D341Med (cell line): Measurements from ENCODE around the gene BAHCC1.

Experiments
- DNase-seq: peaks from one replicate; pipeline ENCODE4 v3.0.0; 2012; ENCODE audit warnings: low spot score

The BAHCC1 gene

DNA sequence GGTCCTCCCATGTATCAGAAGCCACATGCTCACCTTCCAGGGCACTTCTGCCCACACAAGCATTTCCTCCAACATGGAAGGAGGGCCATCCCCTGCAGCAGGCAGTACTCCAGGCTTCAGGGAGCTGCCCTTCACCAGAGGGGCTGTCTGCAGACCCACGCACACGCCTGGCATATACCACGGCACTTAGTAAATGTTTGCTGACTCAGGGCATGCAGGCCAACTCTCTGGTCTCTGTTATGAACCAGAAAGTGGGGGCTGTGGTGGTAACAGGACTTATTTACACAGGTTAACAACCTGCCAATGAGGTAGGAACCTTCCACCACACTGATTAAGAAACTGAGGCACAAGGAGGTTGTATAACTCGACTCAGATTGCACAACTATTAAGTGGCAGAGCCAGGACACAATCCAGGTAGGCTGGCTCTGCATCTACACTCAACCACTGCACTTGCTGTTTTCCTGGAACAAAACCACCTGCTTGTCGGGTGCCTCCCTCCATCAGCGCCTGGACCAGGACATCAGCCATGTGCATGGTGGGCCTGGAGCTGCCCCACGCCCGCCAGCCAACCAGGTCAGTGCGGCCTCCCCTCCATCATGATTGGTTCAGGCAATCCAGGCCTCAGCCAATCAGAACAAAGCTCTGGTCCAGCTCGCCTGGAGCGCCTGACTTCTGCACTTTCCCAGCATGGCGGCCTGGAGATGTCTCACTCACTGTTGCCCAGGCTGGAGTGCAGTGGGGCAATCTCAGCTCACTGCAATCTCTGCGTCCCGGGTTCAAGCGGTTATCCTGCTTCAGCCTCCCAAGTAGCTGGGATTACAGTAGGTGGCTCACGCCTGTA lies 98.2 kb downstream of the BAHCC1 start:
- DNase-seq = no peak

GRCh38 chr17:81494626-81495377 lies 99.5 kb downstream of the BAHCC1 start:
- no peak for DNase-seq

DNA sequence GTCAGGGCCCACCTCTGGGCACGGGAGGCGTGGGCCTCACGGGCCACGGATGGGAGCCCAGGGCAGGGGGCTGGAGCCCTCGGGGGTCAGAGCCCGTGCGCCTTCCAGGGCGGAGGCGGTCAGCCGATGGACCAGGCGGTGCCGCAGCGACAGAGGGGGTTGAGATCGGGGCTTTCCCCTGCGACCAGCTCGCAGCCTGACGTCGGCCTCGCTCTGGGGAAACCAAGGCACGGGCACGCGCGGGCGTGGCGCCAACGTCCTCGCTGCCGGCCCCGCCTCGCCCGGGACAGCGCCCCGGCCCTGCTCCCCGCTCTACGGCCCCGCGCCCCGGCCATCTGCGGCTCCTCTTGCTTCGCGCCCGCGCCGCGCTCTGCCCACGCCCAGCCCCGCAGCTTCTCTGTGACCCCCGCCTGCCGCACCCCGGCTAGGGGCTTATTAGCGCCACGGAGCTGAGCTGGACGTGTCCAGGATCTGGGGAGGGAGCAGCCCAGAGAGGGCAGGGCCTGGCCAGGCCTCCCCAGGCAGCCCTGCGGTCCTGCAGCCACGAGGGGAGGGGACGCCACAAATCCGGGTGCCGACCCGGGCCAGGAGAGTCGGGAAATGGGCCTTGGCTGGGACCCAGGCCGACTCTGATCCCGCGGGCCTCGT lies 103.8 kb downstream of the BAHCC1 start:
- DNase-seq = no peak

DNA sequence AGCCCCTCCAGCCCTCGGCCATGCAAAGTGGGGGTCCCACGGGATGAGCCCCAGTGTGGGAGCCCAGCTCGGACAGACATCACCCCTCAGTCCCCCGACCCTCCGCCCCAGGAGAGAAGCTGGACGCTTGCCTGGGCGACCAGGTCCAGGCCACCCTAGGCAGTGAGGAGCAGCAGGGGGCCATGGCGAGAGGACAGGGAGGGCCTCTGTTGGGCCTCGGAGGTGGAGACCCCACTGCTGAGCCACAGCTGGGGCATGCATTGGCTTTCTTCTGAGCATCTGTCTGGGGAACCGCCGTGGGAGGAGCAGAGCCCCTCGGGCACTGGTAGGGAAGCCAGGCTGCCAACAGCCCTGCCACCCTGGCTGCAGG lies 104.3 kb downstream of the BAHCC1 start:
- no peak for DNase-seq

GRCh38 chr17:81500047-81500446 lies 104.8 kb downstream of the BAHCC1 start:
- DNase-seq = no peak

- no peak for DNase-seq
These were observed 107.3 kb downstream of the BAHCC1 start for GRCh38 chr17:81502471-81503017.

DNA sequence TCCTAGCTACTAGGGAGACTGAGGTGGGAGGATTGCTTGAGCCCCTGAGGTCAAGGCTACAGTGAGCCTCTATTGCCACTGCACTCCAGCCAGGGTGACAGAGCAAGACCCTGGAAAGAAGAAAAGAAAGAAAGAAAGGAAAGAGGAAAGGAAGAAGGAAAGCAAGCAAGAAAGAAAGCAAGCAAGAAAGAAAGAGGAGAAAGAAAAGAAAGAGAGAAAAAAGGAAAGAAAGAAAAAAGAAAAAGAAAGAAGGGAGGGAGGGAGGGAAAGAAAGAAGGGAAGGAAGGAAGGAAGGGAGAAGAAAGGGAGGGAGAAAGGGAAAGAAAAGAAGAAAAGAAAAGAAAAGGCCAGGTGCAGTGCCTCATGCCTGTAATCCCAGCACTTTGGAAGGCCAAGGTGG lies 108.4 kb downstream of the BAHCC1 start:
- no peak for DNase-seq

GRCh38 chr17:81508639-81509206 lies 113.5 kb downstream of the BAHCC1 start:
- no peak for DNase-seq

GRCh38 chr17:81509207-81509971 lies 114.1 kb downstream of the BAHCC1 start:
- no peak for DNase-seq

DNA sequence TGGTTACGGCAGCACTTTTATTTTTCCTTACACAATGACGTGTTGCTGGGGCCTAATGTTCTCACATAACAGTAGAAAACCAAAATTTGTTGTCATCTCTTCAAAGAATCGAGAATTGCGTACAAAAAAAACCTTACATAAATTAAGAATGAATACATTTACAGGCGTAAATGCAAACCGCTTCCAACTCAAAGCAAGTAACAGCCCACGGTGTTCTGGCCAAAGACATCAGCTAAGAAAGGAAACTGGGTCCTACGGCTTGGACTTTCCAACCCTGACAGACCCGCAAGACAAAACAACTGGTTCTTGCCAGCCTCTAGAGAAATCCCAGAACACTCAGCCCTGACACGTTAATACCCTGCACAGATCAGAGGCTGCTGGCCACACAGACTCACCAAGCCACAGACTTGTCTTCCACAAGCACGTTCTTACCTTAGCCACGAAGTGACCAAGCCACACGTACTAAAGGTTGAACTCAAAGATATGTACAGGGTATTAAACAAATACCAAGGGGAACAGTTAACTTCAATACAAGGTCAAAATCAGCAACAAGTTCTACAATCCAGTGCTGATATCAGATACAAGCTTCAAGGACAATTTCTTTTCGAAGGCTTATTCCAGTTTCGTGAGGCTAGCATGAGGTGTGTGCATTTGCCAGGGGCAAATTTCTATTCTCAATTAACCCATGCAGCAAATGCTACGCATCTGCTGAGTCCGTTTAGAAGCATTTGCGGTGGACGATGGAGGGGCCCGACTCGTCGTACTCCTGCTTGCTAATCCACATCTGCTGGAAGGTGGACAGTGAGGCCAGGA lies 114.9 kb downstream of the BAHCC1 start:
- DNase-seq = no peak

GRCh38 chr17:81510785-81511553 lies 115.7 kb downstream of the BAHCC1 start:
- no peak for DNase-seq

- DNase-seq = no peak
These were observed 116.2 kb downstream of the BAHCC1 start for GRCh38 chr17:81511554-81511803.

DNA sequence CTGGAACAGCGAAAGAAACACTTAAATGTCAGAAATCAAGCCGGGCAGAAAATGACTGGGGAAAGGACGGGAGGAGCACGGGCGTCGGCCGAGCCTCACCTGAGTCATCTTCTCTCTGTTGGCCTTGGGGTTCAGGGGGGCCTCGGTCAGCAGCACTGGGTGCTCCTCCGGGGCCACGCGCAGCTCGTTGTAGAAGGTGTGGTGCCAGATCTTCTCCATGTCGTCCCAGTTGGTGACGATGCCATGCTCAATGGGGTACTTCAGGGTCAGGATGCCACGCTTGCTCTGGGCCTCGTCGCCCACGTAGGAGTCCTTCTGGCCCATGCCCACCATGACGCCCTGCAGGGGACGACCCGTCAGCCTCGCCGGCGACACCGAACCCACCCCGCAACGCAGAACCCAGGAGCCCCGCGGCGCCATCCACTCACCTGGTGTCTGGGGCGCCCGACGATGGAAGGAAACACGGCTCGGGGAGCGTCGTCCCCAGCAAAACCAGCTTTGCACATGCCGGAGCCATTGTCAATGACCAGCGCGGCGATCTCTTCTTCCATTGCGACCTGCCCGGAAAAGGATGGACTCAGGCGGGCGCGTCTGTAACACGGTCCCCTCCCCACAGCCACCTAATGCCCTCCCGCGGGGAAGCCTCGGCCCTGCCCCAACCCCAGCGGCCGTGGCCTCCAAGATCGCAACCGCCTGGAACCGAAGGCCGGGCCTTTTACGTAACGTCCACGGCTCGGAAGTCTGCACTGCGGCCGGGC lies 116.7 kb downstream of the BAHCC1 start:
- no peak for DNase-seq

DNA sequence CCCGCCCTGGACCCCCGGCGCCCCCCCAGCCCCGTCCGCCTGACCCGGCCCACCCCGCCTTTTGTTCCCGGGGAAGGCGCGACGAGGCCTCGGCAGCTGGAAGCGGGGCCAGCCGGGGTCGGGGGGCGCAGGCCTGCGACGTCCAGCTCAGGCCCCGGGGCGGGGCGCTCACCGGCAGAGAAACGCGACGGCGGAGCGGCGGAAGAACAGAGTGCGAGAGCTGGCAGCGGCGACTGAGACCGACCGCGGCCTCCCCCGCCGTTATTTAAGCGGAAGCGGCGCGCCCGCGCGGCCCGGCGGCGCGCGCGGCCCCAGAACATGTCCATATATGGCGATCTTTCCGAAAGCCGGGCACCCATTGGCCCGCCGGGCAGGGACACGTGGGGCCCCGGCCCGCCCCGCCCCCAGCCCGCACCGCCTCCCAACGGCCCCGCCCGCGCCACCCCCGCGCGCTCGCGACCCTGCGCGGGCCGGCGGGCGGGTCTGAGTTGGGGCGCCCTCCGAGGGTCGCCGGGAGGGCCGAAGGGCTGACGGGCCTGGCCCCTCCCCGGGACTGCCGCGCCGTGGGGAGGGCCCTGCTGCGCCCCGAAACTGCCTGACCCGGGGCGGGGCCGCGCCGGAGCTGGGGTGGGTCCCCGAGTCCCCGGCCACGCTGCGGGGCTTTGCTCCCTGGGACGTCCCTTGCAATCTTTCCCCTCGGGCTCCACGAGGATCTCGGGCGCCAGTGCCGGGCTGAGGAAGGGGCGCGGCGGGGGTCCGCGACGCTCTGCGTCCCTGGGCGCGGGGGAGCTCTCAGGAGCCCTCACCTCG lies 117.5 kb downstream of the BAHCC1 start, which contains the start of gene ACTG1:
TSS of gene ACTG1 (minus strand) at position 238 of the 810 bp plus-strand sequence. CDS start 445 bp downstream, outside the sequence.
- peak; percentile 100 for DNase-seq

GRCh38 chr17:81513372-81513752 lies 118.1 kb downstream of the BAHCC1 start:
- DNase-seq = peak; percentile 76

GRCh38 chr17:81513753-81514488 lies 118.7 kb downstream of the BAHCC1 start:
- DNase-seq = no peak

GRCh38 chr17:81514489-81514738 lies 119.2 kb downstream of the BAHCC1 start:
- DNase-seq = no peak
